ENCODE data around the gene NAPA.

- TF ChIP-seq GATA2 (IDR thresholded peaks at IDR 0.05; ENCODE audit: low read depth, low read length) (no peak), GATA3 (IDR thresholded peaks at IDR 0.05; ENCODE audit: low read depth, low read length) (no peak)
Observed at GRCh38 chr19:47485210-47485609, 29.7 kb downstream of the NAPA start.
